Measurements from ENCODE around the gene NEIL3. TPM values are rescaled to one million over a fixed set of nuclear protein-coding genes. Genes with fewer than 3 reads are reported as not detected.

NEIL3 gene
- total and polyA plus RNA-seq, 2 of the 8 experiments (the other 6 are each of a cell fraction or from before 2014, with no cell fraction given), result 5.5 to 11.0 TPM

DNA sequence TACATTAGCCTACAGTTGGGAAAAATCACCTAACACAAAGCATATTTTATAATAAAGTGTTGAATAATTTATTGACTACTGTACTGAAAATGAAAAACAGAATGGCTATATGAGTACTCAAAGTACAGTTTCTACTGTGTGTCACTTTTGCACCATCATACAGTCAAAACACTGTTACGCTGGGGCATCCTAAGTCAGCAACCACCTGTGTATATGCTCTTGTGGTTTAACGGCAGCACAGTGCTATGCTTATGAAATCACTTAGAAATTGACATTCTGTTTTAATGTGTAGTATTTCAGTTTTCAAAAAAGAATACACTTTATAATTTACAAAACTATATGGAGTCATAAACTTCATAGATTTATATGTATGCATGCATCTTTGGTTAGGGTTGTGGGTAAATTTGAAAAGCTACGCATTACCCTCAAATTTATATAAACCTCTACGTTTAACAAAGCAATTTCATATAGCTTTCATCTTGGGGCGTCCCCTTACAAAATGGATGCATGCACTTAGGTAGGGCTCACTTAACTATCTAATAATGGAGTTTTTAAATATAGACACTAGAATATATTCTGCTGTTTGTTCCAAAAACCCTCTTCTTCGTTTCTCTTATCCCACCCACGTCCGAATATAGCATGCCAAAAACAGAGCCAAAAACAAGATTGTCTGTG lies 690 bp upstream of the NEIL3 start (continued):
- TF ChIP-seq, protein P1, sequence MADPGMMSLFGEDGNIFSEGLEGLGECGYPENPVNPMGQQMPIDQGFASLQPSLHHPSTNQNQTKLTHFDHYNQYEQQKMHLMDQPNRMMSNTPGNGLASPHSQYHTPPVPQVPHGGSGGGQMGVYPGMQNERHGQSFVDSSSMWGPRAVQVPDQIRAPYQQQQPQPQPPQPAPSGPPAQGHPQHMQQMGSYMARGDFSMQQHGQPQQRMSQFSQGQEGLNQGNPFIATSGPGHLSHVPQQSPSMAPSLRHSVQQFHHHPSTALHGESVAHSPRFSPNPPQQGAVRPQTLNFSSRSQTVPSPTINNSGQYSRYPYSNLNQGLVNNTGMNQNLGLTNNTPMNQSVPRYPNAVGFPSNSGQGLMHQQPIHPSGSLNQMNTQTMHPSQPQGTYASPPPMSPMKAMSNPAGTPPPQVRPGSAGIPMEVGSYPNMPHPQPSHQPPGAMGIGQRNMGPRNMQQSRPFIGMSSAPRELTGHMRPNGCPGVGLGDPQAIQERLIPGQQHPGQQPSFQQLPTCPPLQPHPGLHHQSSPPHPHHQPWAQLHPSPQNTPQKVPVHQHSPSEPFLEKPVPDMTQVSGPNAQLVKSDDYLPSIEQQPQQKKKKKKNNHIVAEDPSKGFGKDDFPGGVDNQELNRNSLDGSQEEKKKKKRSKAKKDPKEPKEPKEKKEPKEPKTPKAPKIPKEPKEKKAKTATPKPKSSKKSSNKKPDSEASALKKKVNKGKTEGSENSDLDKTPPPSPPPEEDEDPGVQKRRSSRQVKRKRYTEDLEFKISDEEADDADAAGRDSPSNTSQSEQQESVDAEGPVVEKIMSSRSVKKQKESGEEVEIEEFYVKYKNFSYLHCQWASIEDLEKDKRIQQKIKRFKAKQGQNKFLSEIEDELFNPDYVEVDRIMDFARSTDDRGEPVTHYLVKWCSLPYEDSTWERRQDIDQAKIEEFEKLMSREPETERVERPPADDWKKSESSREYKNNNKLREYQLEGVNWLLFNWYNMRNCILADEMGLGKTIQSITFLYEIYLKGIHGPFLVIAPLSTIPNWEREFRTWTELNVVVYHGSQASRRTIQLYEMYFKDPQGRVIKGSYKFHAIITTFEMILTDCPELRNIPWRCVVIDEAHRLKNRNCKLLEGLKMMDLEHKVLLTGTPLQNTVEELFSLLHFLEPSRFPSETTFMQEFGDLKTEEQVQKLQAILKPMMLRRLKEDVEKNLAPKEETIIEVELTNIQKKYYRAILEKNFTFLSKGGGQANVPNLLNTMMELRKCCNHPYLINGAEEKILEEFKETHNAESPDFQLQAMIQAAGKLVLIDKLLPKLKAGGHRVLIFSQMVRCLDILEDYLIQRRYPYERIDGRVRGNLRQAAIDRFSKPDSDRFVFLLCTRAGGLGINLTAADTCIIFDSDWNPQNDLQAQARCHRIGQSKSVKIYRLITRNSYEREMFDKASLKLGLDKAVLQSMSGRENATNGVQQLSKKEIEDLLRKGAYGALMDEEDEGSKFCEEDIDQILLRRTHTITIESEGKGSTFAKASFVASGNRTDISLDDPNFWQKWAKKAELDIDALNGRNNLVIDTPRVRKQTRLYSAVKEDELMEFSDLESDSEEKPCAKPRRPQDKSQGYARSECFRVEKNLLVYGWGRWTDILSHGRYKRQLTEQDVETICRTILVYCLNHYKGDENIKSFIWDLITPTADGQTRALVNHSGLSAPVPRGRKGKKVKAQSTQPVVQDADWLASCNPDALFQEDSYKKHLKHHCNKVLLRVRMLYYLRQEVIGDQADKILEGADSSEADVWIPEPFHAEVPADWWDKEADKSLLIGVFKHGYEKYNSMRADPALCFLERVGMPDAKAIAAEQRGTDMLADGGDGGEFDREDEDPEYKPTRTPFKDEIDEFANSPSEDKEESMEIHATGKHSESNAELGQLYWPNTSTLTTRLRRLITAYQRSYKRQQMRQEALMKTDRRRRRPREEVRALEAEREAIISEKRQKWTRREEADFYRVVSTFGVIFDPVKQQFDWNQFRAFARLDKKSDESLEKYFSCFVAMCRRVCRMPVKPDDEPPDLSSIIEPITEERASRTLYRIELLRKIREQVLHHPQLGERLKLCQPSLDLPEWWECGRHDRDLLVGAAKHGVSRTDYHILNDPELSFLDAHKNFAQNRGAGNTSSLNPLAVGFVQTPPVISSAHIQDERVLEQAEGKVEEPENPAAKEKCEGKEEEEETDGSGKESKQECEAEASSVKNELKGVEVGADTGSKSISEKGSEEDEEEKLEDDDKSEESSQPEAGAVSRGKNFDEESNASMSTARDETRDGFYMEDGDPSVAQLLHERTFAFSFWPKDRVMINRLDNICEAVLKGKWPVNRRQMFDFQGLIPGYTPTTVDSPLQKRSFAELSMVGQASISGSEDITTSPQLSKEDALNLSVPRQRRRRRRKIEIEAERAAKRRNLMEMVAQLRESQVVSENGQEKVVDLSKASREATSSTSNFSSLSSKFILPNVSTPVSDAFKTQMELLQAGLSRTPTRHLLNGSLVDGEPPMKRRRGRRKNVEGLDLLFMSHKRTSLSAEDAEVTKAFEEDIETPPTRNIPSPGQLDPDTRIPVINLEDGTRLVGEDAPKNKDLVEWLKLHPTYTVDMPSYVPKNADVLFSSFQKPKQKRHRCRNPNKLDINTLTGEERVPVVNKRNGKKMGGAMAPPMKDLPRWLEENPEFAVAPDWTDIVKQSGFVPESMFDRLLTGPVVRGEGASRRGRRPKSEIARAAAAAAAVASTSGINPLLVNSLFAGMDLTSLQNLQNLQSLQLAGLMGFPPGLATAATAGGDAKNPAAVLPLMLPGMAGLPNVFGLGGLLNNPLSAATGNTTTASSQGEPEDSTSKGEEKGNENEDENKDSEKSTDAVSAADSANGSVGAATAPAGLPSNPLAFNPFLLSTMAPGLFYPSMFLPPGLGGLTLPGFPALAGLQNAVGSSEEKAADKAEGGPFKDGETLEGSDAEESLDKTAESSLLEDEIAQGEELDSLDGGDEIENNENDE (IDR thresholded peaks at IDR 0.05; ENCODE audit: insufficient replicate concordance, low read length), result no peak
- TF ChIP-seq BACH1 (IDR thresholded peaks at IDR 0.05; ENCODE audit: low read length), result no peak

Data from H1 (cell line).